Adrenal gland (tissue), 5 donors: ENCODE data around the gene ACBD6.

Experiments used
- POLR2A ChIP-seq, 2 donors: fragments of 450-650 bp; IDR thresholded peaks; one replicate each; pipeline ENCODE4 v1.6.1; 2017; ENCODE audit warnings: antibody characterized with exemption in 2 of 2, mild to moderate bottlenecking in 2 of 2, moderate library complexity in 1 of 2
- TF ChIP-seq, protein P1 (sequence below), 6 experiments: fragments of 450-650 bp in 4 of 6; fragments of 200-600 bp in 2 of 6; sonication (generic) in 1 of 6; IDR thresholded peaks; 1 replicate in 5 of 6; 2 replicates in 1 of 6; pipeline versions ENCODE4 v1.5.1 to v1.8.0; 2016 to 2021; ENCODE audit warnings: antibody characterized with exemption in 6 of 6, mild to moderate bottlenecking in 2 of 6, moderate library complexity in 1 of 6
- donor health status: DM: no; HTN: no; CAD: no.

DNA sequence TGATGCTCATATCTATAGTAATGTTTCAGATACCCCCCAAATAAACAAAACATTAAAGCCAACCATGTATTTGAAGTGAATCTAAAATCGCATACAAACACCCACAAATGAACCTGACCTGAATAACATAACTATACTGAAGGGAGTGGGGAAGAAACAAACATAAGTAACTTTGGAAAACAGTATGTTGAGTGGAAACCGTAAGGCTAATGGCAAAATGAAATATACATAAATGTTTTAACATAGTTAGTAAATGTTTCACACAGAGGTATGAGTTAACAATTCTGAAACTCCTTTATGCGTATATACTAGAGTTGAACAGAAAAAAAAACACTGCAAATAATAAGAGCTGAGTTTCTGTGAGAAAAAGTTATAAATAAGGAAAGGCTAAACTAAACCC lies 125.6 kb downstream of the ACBD6 start:
- TF ChIP-seq POLR2A (IDR thresholded peaks at IDR 0.05) = no peak
- TF ChIP-seq, protein P1, sequence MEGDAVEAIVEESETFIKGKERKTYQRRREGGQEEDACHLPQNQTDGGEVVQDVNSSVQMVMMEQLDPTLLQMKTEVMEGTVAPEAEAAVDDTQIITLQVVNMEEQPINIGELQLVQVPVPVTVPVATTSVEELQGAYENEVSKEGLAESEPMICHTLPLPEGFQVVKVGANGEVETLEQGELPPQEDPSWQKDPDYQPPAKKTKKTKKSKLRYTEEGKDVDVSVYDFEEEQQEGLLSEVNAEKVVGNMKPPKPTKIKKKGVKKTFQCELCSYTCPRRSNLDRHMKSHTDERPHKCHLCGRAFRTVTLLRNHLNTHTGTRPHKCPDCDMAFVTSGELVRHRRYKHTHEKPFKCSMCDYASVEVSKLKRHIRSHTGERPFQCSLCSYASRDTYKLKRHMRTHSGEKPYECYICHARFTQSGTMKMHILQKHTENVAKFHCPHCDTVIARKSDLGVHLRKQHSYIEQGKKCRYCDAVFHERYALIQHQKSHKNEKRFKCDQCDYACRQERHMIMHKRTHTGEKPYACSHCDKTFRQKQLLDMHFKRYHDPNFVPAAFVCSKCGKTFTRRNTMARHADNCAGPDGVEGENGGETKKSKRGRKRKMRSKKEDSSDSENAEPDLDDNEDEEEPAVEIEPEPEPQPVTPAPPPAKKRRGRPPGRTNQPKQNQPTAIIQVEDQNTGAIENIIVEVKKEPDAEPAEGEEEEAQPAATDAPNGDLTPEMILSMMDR (IDR thresholded peaks at IDR 0.05) = no peak
